Adrenal gland (tissue), 12 donors: Measurements from ENCODE around the gene HOTAIR. TPM values are rescaled to one million over a fixed set of nuclear protein-coding genes. Genes with fewer than 3 reads are reported as not detected.

Experiments
- DNase-seq, 7 donors: peaks; one replicate each; pipeline ENCODE4 v3.0.0-alpha.2; 2019 to 2020
- H3K27ac ChIP-seq, 5 donors: fragments of 200-600 bp; sonication (generic) in 4 of 5; 1 replicate in 3 of 5; 2 replicates in 2 of 5; pipeline versions ENCODE4 v1.5.1 to v1.8.0; 2016 to 2020; ENCODE audit warnings: mild to moderate bottlenecking in 1 of 5
- H3K27me3 ChIP-seq: fragments of 200-600 bp; 2 replicates; pipeline ENCODE4 v1.8.0; 2021
- H3K36me3 ChIP-seq, 2 donors: fragments of 200-600 bp; replicated peaks in 1 of 2; 1 replicate in 1 of 2; 2 replicates in 1 of 2; pipeline versions ENCODE4 v1.5.1 to v1.8.0; 2018 to 2022
- H3K4me1 ChIP-seq, 2 donors: fragments of 200-600 bp; replicated peaks in 1 of 2; 1 replicate in 1 of 2; 2 replicates in 1 of 2; pipeline versions ENCODE4 v1.5.1 to v1.8.0; 2018 to 2021
- H3K4me3 ChIP-seq, 4 donors: fragments of 200-600 bp; sonication (generic) in 3 of 4; one replicate each; pipeline ENCODE4 v1.5.1; 2016 to 2018
- H3K9me3 ChIP-seq, 3 donors: fragments of 200-600 bp; sonication (generic) in 1 of 3; replicated peaks in 1 of 3; 1 replicate in 2 of 3; 2 replicates in 1 of 3; pipeline versions ENCODE4 v1.5.1 to v1.8.0; 2016 to 2021
- POLR2A ChIP-seq, 2 donors: fragments of 450-650 bp; IDR thresholded peaks; one replicate each; pipeline ENCODE4 v1.6.1; 2017; ENCODE audit warnings: antibody characterized with exemption in 2 of 2, mild to moderate bottlenecking in 2 of 2, moderate library complexity in 1 of 2
- WGBS, 4 donors: extraction: QIAGEN DNeasy Blood & Tissue Kit in 2 of 4; methylation state at CpG; one replicate each; pipeline versions ENCODE4 v1.1.5 to v1.1.7; 2013 to 2017; 5-methylcytosine and 5-hydroxymethylcytosine counted together
- intact Hi-C, 2 donors: fragments of 100-400 bp; cut with DNase I; formaldehyde crosslinking; loops; one replicate each; pipeline versions ENCODE4 v1.14.1 to v1.15.0; 2022 to 2023
- polyA plus RNA-seq, 3 donors: library from polyadenylated mRNA; stranded (reverse); fragments of 200-250 nt in 2 of 3; fragments of 350-450 nt in 1 of 3; fragmentation: Illumina TruSeq in 1 of 3; extraction: RNeasy Lipid Tissue Mini Kit (QIAGEN cat#74804) in 1 of 3; gene quantifications; one replicate each; pipeline ENCODE4 v1.2.3, GENCODE V29; 2013 to 2014
- total RNA-seq, 9 donors: library from RNA; depleted of rRNA in 4 of 9; stranded (reverse); fragments of >200 nt in 4 of 9; fragments of 120-200 nt in 1 of 9; fragmentation: NEBNext Ultra II Directional in 1 of 9; extraction: Animal tissue kit (Norgen Biotek cat#: 25700) in 1 of 9; gene quantifications; one replicate each; pipeline versions ENCODE4 v1.1.0 to v1.2.4, GENCODE V29; 2013 to 2023
- TF ChIP-seq, protein P1 (sequence below), 6 experiments: fragments of 450-650 bp in 4 of 6; fragments of 200-600 bp in 2 of 6; sonication (generic) in 1 of 6; IDR thresholded peaks; 1 replicate in 5 of 6; 2 replicates in 1 of 6; pipeline versions ENCODE4 v1.5.1 to v1.8.0; 2016 to 2021; ENCODE audit warnings: antibody characterized with exemption in 6 of 6, mild to moderate bottlenecking in 2 of 6, moderate library complexity in 1 of 6
- donor health status: healthy with polysubstance abuse.
- donor health status: Bipolar disorder and iron deficiency.
- donor health status: DM: yes; HTN: yes; CAD: no.
- donor health status: DM: no; HTN: no; CAD: no.
- donor health status: DM: no; HTN: no; CAD: no.
- donor health status: DM: yes; HTN: yes; CAD: no.

HOTAIR gene
- total and polyA plus RNA-seq, 12 donors, result not detected

- 4 to 6% (median 5%) methylated on average over 33 to 71 of the region's 71 CpGs for WGBS, 4 donors
- no peak overlapping the region for H3K27ac ChIP-seq
Measured at GRCh38 chr12:53973236-53974042, 1.3 kb downstream of the HOTAIR start.

DNA sequence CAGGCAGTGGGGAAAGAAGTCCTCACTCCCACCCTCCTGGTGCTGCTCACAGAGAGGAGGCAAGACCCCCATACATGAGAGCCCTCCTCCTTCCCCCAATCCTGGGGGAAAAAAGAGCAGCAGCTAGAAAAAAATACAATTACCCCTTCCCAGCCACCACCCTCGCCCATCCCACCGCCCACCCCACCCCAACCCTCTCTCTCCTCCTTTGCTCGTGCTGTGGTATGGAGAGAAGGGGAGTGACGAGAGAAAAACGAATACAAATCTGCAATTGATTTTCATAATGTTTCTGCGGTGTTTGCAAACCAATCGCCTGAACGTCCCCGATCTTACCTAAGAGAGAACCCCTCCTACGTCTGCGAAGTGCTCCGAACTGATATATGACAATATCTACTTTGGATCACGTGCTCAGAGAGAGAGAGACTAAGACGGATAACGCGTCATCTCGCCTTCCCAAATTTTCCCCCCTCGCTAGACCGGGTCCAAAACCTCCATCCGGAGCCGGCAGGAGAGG lies 2.0 kb downstream of the HOTAIR start, which contains the start of gene HOXC11:
Gene HOXC11 (plus strand): TSS at position 405 of the 514 bp plus-strand sequence. CDS start 116 bp downstream, outside the sequence.
- no peak for DNase-seq
- Histone ChIP-seq H3K4me3 (peak within 1 kb of the TSS in 1 of 4 donors; percentile 47), H3K36me3 (no peaks in the 10 kb centered on the region), H3K27ac (no peak within 1 kb of the TSS), H3K4me1 (peaks cover 9 to 19% of the 10 kb centered on the region in 2 donors), H3K27me3 (peaks cover 93% of the 10 kb centered on the region), H3K9me3 (no peaks in the 10 kb centered on the region)
- intact Hi-C loops, result no loop called here
- TF ChIP-seq, protein P1, sequence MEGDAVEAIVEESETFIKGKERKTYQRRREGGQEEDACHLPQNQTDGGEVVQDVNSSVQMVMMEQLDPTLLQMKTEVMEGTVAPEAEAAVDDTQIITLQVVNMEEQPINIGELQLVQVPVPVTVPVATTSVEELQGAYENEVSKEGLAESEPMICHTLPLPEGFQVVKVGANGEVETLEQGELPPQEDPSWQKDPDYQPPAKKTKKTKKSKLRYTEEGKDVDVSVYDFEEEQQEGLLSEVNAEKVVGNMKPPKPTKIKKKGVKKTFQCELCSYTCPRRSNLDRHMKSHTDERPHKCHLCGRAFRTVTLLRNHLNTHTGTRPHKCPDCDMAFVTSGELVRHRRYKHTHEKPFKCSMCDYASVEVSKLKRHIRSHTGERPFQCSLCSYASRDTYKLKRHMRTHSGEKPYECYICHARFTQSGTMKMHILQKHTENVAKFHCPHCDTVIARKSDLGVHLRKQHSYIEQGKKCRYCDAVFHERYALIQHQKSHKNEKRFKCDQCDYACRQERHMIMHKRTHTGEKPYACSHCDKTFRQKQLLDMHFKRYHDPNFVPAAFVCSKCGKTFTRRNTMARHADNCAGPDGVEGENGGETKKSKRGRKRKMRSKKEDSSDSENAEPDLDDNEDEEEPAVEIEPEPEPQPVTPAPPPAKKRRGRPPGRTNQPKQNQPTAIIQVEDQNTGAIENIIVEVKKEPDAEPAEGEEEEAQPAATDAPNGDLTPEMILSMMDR (IDR thresholded peaks at IDR 0.05), result no peak
- no peak for TF ChIP-seq POLR2A (IDR thresholded peaks at IDR 0.05)
- 6 to 10% (median 10%) methylated on average over 18 to 21 of the region's 21 CpGs for WGBS, 4 donors

More at GRCh38 chr12:53973236-53974042, 1.3 kb downstream of the HOTAIR start:
- Histone ChIP-seq H3K36me3 (no peaks in the 10 kb centered on the region), H3K9me3 (no peaks in the 10 kb centered on the region), H3K4me1 (peaks cover 9 to 19% of the 10 kb centered on the region in 2 donors), H3K27me3 (peaks cover 90% of the 10 kb centered on the region), H3K4me3 (peak overlapping the region in 1 of 4 donors; percentile 47)
- TF ChIP-seq, protein P1 (IDR thresholded peaks at IDR 0.05), result no peak
- TF ChIP-seq POLR2A (IDR thresholded peaks at IDR 0.05), result no peak
- intact Hi-C loops, result no loop called here
- no peak for DNase-seq

GRCh38 chr12:53972152-53972702 lies 2.5 kb downstream of the HOTAIR start:
- peaks cover 93% of the 10 kb centered on the region for H3K27me3 ChIP-seq
- intact Hi-C loops, result no loop called here
- DNase-seq, result no peak
- no peaks in the 10 kb centered on the region for H3K9me3 ChIP-seq
- no peak for TF ChIP-seq POLR2A (IDR thresholded peaks at IDR 0.05)
- no peak overlapping the region for H3K4me3 ChIP-seq
- no peak overlapping the region for H3K27ac ChIP-seq
- 21 to 36% (median 24%) methylated on average over 9 of the region's 9 CpGs for WGBS, 4 donors
- H3K36me3 ChIP-seq, result no peaks in the 10 kb centered on the region
- peaks cover 9 to 19% of the 10 kb centered on the region in 2 donors for H3K4me1 ChIP-seq

DNA sequence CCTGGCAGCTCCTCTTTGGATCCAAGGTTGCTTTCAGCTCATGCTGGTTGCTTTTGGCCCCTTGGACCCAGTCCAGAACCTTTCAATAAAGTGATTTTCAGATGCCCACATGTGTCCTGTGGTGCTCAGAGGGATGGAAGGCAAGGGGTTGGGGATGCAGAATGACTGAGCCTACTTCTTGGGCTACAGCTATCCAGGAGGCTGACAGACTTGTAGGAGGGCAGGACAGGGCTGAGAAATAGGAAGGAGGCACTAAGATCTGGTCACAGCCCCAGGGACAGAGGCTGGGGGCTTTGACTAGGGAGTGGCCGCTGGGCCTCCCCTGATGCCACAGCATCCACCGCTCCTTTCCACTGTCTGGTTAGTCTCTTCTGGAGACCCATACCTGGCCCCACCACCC lies 3.1 kb downstream of the HOTAIR start:
- Histone ChIP-seq H3K36me3 (no peaks in the 10 kb centered on the region), H3K27ac (no peak overlapping the region), H3K9me3 (no peaks in the 10 kb centered on the region), H3K4me1 (peaks cover 9 to 19% of the 10 kb centered on the region in 2 donors), H3K4me3 (no peak overlapping the region), H3K27me3 (peaks cover 93% of the 10 kb centered on the region)
- TF ChIP-seq POLR2A (IDR thresholded peaks at IDR 0.05), result no peak
- TF ChIP-seq, protein P1 (IDR thresholded peaks at IDR 0.05), result no peak
- no peak for DNase-seq
- intact Hi-C loops, result no loop called here
- WGBS, 4 donors, result 28 to 52% (median 42%) methylated on average over 2 of the region's 2 CpGs
